HUES48 (cell line): ENCODE results near the gene DOC2B.

ENCODE experiments used
- H3K27ac ChIP-seq: one replicate; pipeline ENCODE4 v1.7.0; 2013; ENCODE audit warnings: low read depth, low read length, inconsistent platforms
- H3K27me3 ChIP-seq: 2 replicates; pipeline ENCODE4 v1.6.1; 2013; ENCODE audit warnings: mild to moderate bottlenecking, low read length; ENCODE audit not compliant: control insufficient read depth, insufficient read depth
- H3K36me3 ChIP-seq: 2 replicates; pipeline ENCODE4 v1.6.1; 2013; ENCODE audit warnings: low read length; ENCODE audit not compliant: control insufficient read depth, insufficient read depth
- H3K4me1 ChIP-seq: 2 replicates; pipeline ENCODE4 v1.6.1; 2013; ENCODE audit warnings: mild to moderate bottlenecking, low read length; ENCODE audit not compliant: control insufficient read depth, insufficient read depth
- H3K4me3 ChIP-seq: 2 replicates; pipeline ENCODE4 v1.5.1; 2013; ENCODE audit warnings: mild to moderate bottlenecking, low read depth, low read length
- H3K9ac ChIP-seq: 2 replicates; pipeline ENCODE4 v1.6.1; 2013; ENCODE audit warnings: mild to moderate bottlenecking, low read depth, low read length, moderate library complexity
- H3K9me3 ChIP-seq: 2 replicates; pipeline ENCODE4 v1.6.1; 2013; ENCODE audit warnings: low read length; ENCODE audit not compliant: control insufficient read depth, insufficient read depth

DOC2B gene

DNA sequence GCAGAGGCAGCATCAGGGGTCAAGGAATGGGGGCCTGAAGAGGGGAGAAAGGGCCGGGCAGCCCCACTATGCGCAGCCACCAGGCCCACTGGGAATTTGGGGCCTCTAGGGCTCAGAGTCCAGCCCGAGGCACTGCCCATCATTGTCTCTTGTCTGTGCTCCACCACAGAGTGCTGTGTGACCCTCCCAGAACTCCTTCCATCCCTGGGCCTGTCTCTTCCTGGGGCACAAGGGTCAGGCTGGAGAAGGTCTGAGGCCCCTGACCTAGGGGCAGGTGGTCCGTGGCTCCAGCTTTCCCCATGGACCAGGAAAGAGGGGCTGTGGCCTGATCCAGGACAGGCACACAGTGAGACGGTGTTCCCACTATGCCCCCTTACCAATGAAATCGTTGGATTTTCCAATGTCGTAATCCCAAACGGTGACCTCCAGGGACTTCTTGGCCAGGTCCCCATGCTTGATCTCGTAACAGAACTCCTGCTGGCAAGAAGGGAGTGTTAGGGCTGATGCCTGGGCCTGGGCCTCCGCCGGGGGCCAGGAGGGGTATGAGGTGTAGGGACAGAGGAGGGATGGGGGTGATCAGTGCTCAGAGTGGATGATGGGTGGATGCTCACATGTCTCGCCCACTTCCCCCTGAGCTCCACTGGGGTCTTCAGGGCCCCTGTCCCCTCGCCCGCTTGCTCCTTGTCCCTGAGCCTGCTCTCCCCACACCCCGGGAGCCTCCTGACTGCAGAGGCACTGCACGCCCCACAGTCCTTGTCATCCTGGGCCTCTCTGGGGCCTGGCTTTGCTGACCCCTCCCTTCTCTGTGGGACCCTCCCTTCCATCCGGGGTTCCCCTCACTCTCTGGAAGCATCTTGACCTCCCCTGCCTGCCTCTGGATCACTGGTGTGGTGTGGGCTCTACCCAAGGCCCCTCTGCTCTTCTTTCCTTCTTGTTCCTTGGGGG is 33.4 kb downstream of the DOC2B start:
- H3K36me3 ChIP-seq: no peaks in the 10 kb centered on the region
- H3K9ac ChIP-seq: no peak overlapping the region
- H3K27ac ChIP-seq: no peak overlapping the region
- no peaks in the 10 kb centered on the region for H3K4me1 ChIP-seq
- H3K9me3 ChIP-seq: no peaks in the 10 kb centered on the region
- peaks cover 6% of the 10 kb centered on the region; the same call in 1 of the 2 replicates for H3K27me3 ChIP-seq
- no peak overlapping the region for H3K4me3 ChIP-seq

GRCh38 chr17:146983-147761 is 34.3 kb downstream of the DOC2B start:
- no peaks in the 10 kb centered on the region for H3K36me3 ChIP-seq
- H3K27ac ChIP-seq: no peak overlapping the region
- no peak overlapping the region for H3K4me3 ChIP-seq
- H3K9me3 ChIP-seq: no peaks in the 10 kb centered on the region
- no peaks in the 10 kb centered on the region for H3K4me1 ChIP-seq
- H3K27me3 ChIP-seq: peaks cover 15% of the 10 kb centered on the region; the same call in 1 of the 2 replicates
- no peak overlapping the region for H3K9ac ChIP-seq

DNA sequence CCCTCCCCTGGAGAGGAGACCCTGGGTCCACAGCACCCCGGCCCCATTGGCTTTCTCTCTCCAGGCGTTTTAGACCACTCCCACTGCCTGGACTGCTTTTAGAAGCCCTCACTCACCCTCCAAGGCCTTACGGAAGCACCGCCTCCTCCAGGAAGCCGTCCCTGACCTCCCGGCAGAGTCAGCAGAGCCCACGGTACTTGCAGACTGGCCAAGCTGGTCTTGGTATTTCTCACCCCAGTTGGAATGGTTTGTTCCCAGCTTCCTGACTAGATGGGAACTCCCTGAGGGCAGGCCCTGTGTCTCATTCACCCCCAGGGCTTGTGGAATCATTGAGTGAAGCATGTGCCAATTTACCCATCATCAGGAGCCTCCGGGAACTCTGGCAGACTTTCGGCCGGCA is 34.9 kb downstream of the DOC2B start:
- H3K36me3 ChIP-seq: no peaks in the 10 kb centered on the region
- no peak overlapping the region for H3K27ac ChIP-seq
- H3K4me1 ChIP-seq: no peaks in the 10 kb centered on the region
- no peak overlapping the region for H3K9ac ChIP-seq
- no peaks in the 10 kb centered on the region for H3K9me3 ChIP-seq
- H3K4me3 ChIP-seq: no peak overlapping the region
- peaks cover 15% of the 10 kb centered on the region; the same call in 1 of the 2 replicates for H3K27me3 ChIP-seq

DNA sequence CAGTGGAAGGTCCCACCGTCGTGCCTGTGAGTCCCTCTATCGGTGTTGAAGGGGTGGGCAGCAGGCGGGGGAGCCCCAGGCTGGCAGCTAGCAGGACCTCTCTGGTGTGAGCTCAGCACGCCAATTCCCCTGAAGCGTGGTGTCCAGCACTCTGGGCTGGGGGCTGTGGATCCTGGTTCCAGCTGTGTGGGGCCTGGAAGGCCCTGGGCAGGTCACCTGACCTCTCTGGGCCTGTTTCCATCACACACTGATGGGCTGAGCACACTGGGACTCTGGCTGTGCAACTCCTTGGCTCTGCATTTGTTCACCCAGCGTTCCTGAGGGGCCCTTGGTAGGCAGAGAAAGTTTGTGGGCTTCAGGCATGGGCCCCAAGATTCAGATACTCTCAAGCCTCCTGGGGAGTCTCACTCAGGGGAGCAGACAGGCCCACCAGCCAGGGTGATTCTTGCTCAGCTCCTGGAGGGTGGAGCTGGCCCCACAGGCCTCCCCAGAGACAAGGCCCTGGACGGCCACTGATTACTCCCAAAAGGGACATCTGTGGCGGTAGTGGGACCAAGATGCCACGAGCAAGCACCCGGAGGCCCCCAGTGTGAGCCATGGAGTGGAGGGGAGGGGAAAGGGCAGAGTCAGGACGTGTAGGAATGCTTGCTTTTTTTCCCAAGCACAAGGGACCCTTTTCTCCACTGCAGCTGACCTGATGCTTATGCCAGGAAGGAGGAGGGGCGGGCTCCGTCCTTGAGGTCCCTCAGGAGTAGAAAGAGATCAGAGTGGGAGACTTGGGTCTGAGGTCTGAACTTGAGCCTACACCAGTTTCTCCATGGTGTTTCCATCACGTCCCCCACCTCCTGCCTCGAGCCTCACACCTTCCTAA is 35.5 kb downstream of the DOC2B start:
- Histone ChIP-seq H3K27me3 (peaks cover 15% of the 10 kb centered on the region; the same call in 1 of the 2 replicates), H3K4me1 (no peaks in the 10 kb centered on the region), H3K9ac (no peak overlapping the region), H3K36me3 (no peaks in the 10 kb centered on the region), H3K27ac (no peak overlapping the region), H3K9me3 (no peaks in the 10 kb centered on the region), H3K4me3 (no peak overlapping the region)

GRCh38 chr17:144936-145670 is 36.3 kb downstream of the DOC2B start:
- Histone ChIP-seq H3K36me3 (no peaks in the 10 kb centered on the region), H3K9me3 (no peaks in the 10 kb centered on the region), H3K4me3 (no peak overlapping the region), H3K27me3 (peaks cover 15% of the 10 kb centered on the region; the same call in 1 of the 2 replicates), H3K9ac (no peak overlapping the region), H3K4me1 (no peaks in the 10 kb centered on the region), H3K27ac (no peak overlapping the region)

DNA sequence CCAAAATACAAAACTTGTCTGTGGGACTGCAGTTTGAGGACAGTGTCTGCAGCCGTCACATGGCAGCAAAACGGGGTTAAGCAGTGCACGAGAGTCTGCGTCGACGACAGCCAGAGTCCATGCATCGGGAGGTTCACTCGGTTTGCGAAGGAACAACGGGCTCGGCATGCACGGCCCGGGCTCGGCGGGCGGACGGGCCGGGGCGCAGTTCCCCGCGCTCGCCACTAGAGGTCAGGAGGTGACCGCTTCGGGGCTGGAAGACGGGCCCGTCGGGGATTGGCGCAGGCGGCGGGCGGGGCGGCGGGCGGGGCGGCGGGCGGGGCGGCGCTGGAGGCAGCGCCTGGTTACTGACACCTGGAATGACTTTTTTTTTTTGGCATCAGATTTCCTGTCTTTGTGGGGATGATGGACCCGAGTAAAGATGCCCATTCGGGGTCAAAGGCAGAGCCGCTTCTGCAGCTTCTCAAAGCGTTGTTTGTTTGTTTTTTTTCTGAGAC is 37.6 kb downstream of the DOC2B start:
- Histone ChIP-seq H3K9me3 (no peaks in the 10 kb centered on the region), H3K4me1 (no peaks in the 10 kb centered on the region), H3K9ac (no peak overlapping the region), H3K27me3 (peaks cover 15% of the 10 kb centered on the region; the same call in 1 of the 2 replicates), H3K27ac (no peak overlapping the region), H3K36me3 (no peaks in the 10 kb centered on the region), H3K4me3 (no peak overlapping the region)

GRCh38 chr17:142876-143784 is 38.3 kb downstream of the DOC2B start:
- Histone ChIP-seq H3K27ac (no peak overlapping the region), H3K4me1 (no peaks in the 10 kb centered on the region), H3K36me3 (no peaks in the 10 kb centered on the region), H3K9me3 (no peaks in the 10 kb centered on the region), H3K4me3 (no peak overlapping the region), H3K27me3 (peaks cover 15% of the 10 kb centered on the region; the same call in 1 of the 2 replicates), H3K9ac (no peak overlapping the region)

GRCh38 chr17:142102-142661 is 39.3 kb downstream of the DOC2B start:
- Histone ChIP-seq H3K4me1 (no peaks in the 10 kb centered on the region), H3K9ac (no peak overlapping the region)

More at GRCh38 chr17:142102-142661, 39.3 kb downstream of the DOC2B start:
- H3K27ac ChIP-seq: no peak overlapping the region
- no peaks in the 10 kb centered on the region for H3K36me3 ChIP-seq
- peaks cover 15% of the 10 kb centered on the region; the same call in 1 of the 2 replicates for H3K27me3 ChIP-seq
- H3K4me3 ChIP-seq: no peak overlapping the region
- no peaks in the 10 kb centered on the region for H3K9me3 ChIP-seq
